Natural killer cell treated with Interleukin-12 subunit alpha and Interleukin-12 subunit beta and Interleukin-15 and Interleukin-18, amount 100 ng/mL, for 72 hours (primary cell): ENCODE measurements around the gene ABHD11. TPM values are rescaled to one million over a fixed set of nuclear protein-coding genes. Genes with fewer than 3 reads are reported as not detected.
"Not testable (repeated sequence)": the region's sequence is repeated elsewhere in the genome, so short reads cannot be mapped to it uniquely, and the experiment has no call there.

ENCODE experiments used
- ATAC-seq, 2 donors: fragments of 150-1000 bp; cut with Tn5 transposase in 1 of 2; sonication (Bioruptor Pico), chemical (Tn5 transposase) in 1 of 2; 2 replicates each; pipeline ENCODE4 v1.10.0; 2021
- DNase-seq: peaks from one replicate; pipeline ENCODE4 v3.0.0; 2022; ENCODE audit warnings: low spot score
- H3K27ac Mint-ChIP-seq, 2 donors: 1 replicate in 1 of 2; 2 replicates in 1 of 2; pipeline ENCODE4 v1.8.0; 2022; ENCODE audit warnings: mixed read lengths in 2 of 2, mild to moderate bottlenecking in 1 of 2, moderate library complexity in 1 of 2
- H3K27me3 Mint-ChIP-seq, 2 donors: 1 replicate in 1 of 2; 2 replicates in 1 of 2; pipeline ENCODE4 v1.8.0; 2022; ENCODE audit warnings: mixed read lengths in 2 of 2
- H3K36me3 Mint-ChIP-seq: one replicate; pipeline ENCODE4 v1.8.0; 2022; ENCODE audit warnings: mixed read lengths
- H3K4me1 Mint-ChIP-seq, 2 donors: 1 replicate in 1 of 2; 2 replicates in 1 of 2; pipeline ENCODE4 v1.8.0; 2022; ENCODE audit warnings: low read depth in 2 of 2, mixed read lengths in 2 of 2, mild to moderate bottlenecking in 1 of 2
- H3K4me3 Mint-ChIP-seq: one replicate; pipeline ENCODE4 v1.8.0; 2022; ENCODE audit warnings: mixed read lengths
- H3K9me3 Mint-ChIP-seq: 2 replicates; pipeline ENCODE4 v1.8.0; 2022; ENCODE audit warnings: mixed read lengths
- total RNA-seq, 2 donors: library from RNA; stranded (reverse); gene quantifications; one replicate each; pipeline ENCODE4 v1.2.3, GENCODE V29; 2022

Gene ABHD11
- total RNA-seq, 2 donors from 2014 or later, result 16.9 to 24.2 TPM

DNA sequence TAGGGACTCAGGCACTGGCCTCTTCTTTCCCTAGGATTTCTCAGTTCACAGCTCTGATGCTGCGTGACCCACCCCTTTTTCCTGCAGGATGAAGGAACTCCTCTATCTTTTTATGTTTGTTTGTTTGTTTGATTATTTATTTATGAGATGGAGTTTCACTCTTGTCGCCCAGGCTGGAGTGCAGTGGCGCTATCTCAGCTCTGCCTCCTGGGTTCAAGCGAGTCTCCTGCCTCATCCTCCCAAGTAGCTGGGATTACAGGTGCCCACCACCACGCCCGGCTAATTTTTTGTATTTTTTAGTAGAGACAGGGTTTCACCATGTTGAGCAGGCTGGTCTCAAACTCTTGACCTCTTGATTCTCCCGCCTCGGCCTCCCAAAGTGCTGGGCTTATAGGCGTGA is 18.2 kb downstream of the ABHD11 start:
- peaks cover 18 to 27% of the 10 kb centered on the region in 2 donors for H3K4me1 Mint-ChIP-seq
- H3K27me3 Mint-ChIP-seq, ATAC-seq, H3K36me3 Mint-ChIP-seq, DNase-seq, H3K9me3 Mint-ChIP-seq: not testable (repeated sequence)
- H3K27ac Mint-ChIP-seq, result peak overlapping the region; percentile 22 to 73
- H3K4me3 Mint-ChIP-seq, result peak overlapping the region; percentile 83

DNA sequence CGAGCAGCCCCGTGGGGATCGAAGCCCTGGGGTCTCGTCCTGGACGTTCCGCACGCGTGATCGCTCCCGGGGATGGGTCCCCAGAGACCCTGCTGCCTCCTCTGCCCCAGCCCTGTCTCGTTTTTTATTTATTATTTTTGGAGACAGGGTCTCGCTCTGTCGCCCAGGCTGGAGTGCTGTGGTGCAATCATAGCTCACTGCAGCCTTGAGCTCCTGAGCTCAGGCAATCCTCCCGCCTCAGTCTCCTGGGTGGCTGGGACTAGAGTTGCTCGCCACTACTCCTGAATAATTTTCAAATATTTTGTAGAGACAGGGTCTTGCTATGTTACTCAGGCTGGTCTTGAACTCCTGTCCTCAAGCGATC is 18.8 kb downstream of the ABHD11 start:
- Mint-ChIP-seq H3K27ac (peak overlapping the region; percentile 22 to 73), H3K27me3 (peaks cover 6 to 7% of the 10 kb centered on the region in 2 donors), H3K36me3 (no peaks in the 10 kb centered on the region), H3K4me1 (peaks cover 18 to 27% of the 10 kb centered on the region in 2 donors), H3K9me3 (no peaks in the 10 kb centered on the region), H3K4me3 (peak overlapping the region; percentile 83)
- no peak for ATAC-seq
- no peak for DNase-seq

- ATAC-seq (peak; percentile 88 to 94), DNase-seq (peak; percentile 83)
- Mint-ChIP-seq H3K4me3 (peak within 1 kb of the TSS; percentile 85), H3K9me3 (no peaks in the 10 kb centered on the region), H3K27ac (peak within 1 kb of the TSS; percentile 45 to 73), H3K36me3 (no peaks in the 10 kb centered on the region), H3K4me1 (peaks cover 18 to 27% of the 10 kb centered on the region in 2 donors), H3K27me3 (peaks cover 6 to 7% of the 10 kb centered on the region in 2 donors)
Measured at GRCh38 chr7:73718905-73719805, 19.4 kb downstream of the ABHD11 start, which contains the start of gene STX1A. Gene STX1A (minus strand): TSS chr7:73719669. CDS start chr7:73719631, 38 bp downstream.

- H3K27ac Mint-ChIP-seq, result peak overlapping the region; percentile 45 to 73
- H3K27me3 Mint-ChIP-seq, result peaks cover 6 to 7% of the 10 kb centered on the region in 2 donors
- H3K4me1 Mint-ChIP-seq, result peaks cover 18 to 27% of the 10 kb centered on the region in 2 donors
- H3K36me3 Mint-ChIP-seq, result no peaks in the 10 kb centered on the region
- peak in 1 of 2 donors; percentile 3 for ATAC-seq
- H3K9me3 Mint-ChIP-seq, result no peaks in the 10 kb centered on the region
- no peak for DNase-seq
- peak overlapping the region; percentile 85 for H3K4me3 Mint-ChIP-seq
Measured at GRCh38 chr7:73718438-73718881, 20.1 kb downstream of the ABHD11 start.

GRCh38 chr7:73717991-73718405 is 20.6 kb downstream of the ABHD11 start:
- H3K27ac Mint-ChIP-seq, result peak overlapping the region; percentile 45 to 73
- H3K4me3 Mint-ChIP-seq, result peak overlapping the region; percentile 85
- peaks cover 20 to 30% of the 10 kb centered on the region in 2 donors for H3K4me1 Mint-ChIP-seq
- no peaks in the 10 kb centered on the region for H3K9me3 Mint-ChIP-seq
- DNase-seq, result peak; percentile 89
- H3K36me3 Mint-ChIP-seq, result no peaks in the 10 kb centered on the region
- ATAC-seq, result peak; percentile 80 to 82
- H3K27me3 Mint-ChIP-seq, result peaks cover 6 to 7% of the 10 kb centered on the region in 2 donors

- ATAC-seq (no peak), DNase-seq (no peak)
- H3K9me3 Mint-ChIP-seq, result no peaks in the 10 kb centered on the region
- peak overlapping the region; percentile 45 to 73 for H3K27ac Mint-ChIP-seq
- peaks cover 24 to 37% of the 10 kb centered on the region in 2 donors for H3K4me1 Mint-ChIP-seq
- H3K4me3 Mint-ChIP-seq, result peak overlapping the region; percentile 85
- H3K36me3 Mint-ChIP-seq, result no peaks in the 10 kb centered on the region
- H3K27me3 Mint-ChIP-seq, result peaks cover 6 to 7% of the 10 kb centered on the region in 2 donors
Measured at GRCh38 chr7:73717025-73717807, 21.4 kb downstream of the ABHD11 start.

GRCh38 chr7:73716318-73716890 is 22.2 kb downstream of the ABHD11 start:
- no peak overlapping the region for H3K4me3 Mint-ChIP-seq

GRCh38 chr7:73715648-73716317 is 22.8 kb downstream of the ABHD11 start:
- peaks cover 6 to 7% of the 10 kb centered on the region in 2 donors for H3K27me3 Mint-ChIP-seq
- ATAC-seq (peak in 1 of 2 donors; percentile 26), DNase-seq (no peak)
- H3K36me3 Mint-ChIP-seq, result no peaks in the 10 kb centered on the region
- H3K27ac Mint-ChIP-seq, result no peak overlapping the region
- H3K9me3 Mint-ChIP-seq, result no peaks in the 10 kb centered on the region
- peaks cover 26 to 37% of the 10 kb centered on the region in 2 donors for H3K4me1 Mint-ChIP-seq
- no peak overlapping the region for H3K4me3 Mint-ChIP-seq

More at GRCh38 chr7:73716318-73716890, 22.2 kb downstream of the ABHD11 start:
- DNase-seq, result no peak
- peaks cover 6 to 7% of the 10 kb centered on the region in 2 donors for H3K27me3 Mint-ChIP-seq
- peak overlapping the region in 1 of 2 donors; percentile 33 for H3K27ac Mint-ChIP-seq
- no peaks in the 10 kb centered on the region for H3K9me3 Mint-ChIP-seq
- no peaks in the 10 kb centered on the region for H3K36me3 Mint-ChIP-seq
- peaks cover 26 to 37% of the 10 kb centered on the region in 2 donors for H3K4me1 Mint-ChIP-seq
- no peak for ATAC-seq

- H3K4me1 Mint-ChIP-seq, result peaks cover 22 to 27% of the 10 kb centered on the region in 2 donors
- not testable (repeated sequence) for H3K27me3 Mint-ChIP-seq, DNase-seq, ATAC-seq, H3K4me3 Mint-ChIP-seq, H3K27ac Mint-ChIP-seq, H3K9me3 Mint-ChIP-seq, H3K36me3 Mint-ChIP-seq
Measured at GRCh38 chr7:73713319-73713718, 25.3 kb downstream of the ABHD11 start.

- DNase-seq, result no peak
- Mint-ChIP-seq H3K27ac (no peak overlapping the region), H3K4me3 (no peak overlapping the region), H3K9me3 (no peaks in the 10 kb centered on the region), H3K4me1 (peaks cover 17 to 22% of the 10 kb centered on the region in 2 donors), H3K27me3 (no peaks in the 10 kb centered on the region), H3K36me3 (no peaks in the 10 kb centered on the region)
- ATAC-seq, result no peak
Measured at GRCh38 chr7:73712773-73713172, 25.8 kb downstream of the ABHD11 start.

DNA sequence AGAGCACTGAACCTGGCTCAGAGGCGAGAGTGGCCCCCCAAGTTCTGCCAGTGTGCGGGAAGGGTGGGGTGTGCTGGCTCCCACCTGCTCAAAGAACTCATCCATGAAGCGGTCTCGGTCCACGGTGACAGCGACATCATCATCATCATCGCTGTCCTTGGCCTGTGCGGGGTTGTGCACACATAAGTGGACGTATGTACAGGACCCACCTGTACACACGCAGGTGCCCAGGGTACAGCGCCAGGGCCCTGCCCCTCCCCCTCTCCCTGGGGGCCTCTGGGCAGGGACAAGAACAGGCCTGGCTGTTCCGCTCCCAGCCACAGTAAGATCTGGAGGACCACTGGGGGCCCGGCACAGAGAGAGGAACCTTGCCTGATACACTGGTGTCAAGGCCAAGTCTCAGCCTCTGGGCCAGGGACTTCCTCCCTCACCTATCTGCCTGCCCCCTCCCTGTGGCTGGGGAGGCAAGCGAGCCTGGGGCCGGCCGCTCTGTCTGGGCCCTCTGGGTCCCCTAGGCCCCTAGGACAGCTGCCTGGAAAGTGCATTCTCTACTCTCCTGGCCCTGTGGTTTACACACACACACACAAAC is 29.5 kb downstream of the ABHD11 start:
- Mint-ChIP-seq H3K4me1 (peaks cover 10 to 13% of the 10 kb centered on the region in 2 donors), H3K27ac (no peak overlapping the region), H3K9me3 (no peaks in the 10 kb centered on the region), H3K4me3 (no peak overlapping the region), H3K27me3 (no peaks in the 10 kb centered on the region), H3K36me3 (no peaks in the 10 kb centered on the region)
- no peak for DNase-seq
- no peak for ATAC-seq

DNA sequence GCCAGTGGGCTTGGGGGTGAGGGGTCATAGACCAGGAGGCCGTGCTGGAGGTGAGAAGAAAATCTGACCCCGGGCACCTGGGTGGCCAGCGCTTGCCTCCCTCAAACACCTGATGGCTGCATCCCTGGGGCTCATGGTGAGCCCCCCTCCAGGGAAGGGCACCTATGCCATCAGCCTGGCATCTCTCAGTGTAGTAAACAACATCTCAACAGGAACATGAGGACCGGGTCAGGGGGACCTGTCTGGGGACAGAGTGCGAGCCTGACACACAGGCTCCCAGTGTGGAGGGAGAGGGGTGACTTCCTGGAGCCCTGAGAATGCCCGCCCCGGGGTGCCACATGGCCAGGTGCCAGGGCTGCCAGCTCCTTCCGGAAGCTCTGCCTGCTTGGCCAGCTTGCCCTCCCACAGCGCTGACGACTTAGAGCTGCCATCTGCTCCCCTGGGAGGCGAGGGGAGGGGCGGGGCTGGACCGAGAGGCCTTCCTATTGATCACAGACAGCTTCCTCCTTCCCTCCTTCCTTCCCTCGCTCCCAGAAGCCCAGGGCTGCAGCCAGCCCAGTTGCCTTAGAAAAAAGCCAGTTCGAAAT is 31.5 kb downstream of the ABHD11 start:
- ATAC-seq, result no peak
- Mint-ChIP-seq H3K27me3 (no peaks in the 10 kb centered on the region), H3K4me3 (no peak overlapping the region)

More for the DNA sequence above, 31.5 kb downstream of the ABHD11 start:
- H3K36me3 Mint-ChIP-seq, result no peaks in the 10 kb centered on the region
- DNase-seq, result peak; percentile 57
- H3K4me1 Mint-ChIP-seq, result peaks cover 0 to 15% of the 10 kb centered on the region in 2 donors
- H3K27ac Mint-ChIP-seq, result no peak overlapping the region
- no peaks in the 10 kb centered on the region for H3K9me3 Mint-ChIP-seq
